HL-60 (cell line): ENCODE measurements around the gene WWOX.

Experiments used
- POLR2AphosphoS5 ChIP-seq: IDR thresholded peaks from 2 replicates; pipeline ENCODE4 v1.6.1; 2012; ENCODE audit warnings: low read depth
- TF ChIP-seq, protein P1 (sequence below): IDR thresholded peaks from one replicate; pipeline ENCODE4 v1.5.1; 2011; ENCODE audit warnings: low read length, control low read depth, inconsistent platforms; ENCODE audit not compliant: insufficient read depth

DNA sequence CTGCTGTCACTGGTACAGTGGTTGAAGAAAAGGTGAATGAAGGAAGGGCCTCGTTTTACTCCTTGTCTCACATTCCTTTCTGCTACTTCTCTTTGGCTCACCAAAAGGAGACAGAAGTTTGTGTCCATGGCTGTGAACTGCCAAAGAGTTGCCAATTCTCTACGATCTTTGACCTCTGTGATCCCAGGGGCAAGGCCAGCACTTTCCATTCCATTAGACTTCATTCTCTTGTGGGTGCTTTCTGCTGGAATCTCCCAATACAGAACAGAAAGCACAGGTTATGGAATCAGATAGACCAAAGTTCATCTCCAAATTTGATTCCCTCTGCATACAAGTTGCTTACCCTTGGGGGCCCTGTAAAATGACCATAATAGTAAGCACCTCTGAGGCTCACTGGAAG lies 1093.5 kb downstream of the WWOX start:
- no peak for TF ChIP-seq POLR2AphosphoS5
- TF ChIP-seq, protein P1, sequence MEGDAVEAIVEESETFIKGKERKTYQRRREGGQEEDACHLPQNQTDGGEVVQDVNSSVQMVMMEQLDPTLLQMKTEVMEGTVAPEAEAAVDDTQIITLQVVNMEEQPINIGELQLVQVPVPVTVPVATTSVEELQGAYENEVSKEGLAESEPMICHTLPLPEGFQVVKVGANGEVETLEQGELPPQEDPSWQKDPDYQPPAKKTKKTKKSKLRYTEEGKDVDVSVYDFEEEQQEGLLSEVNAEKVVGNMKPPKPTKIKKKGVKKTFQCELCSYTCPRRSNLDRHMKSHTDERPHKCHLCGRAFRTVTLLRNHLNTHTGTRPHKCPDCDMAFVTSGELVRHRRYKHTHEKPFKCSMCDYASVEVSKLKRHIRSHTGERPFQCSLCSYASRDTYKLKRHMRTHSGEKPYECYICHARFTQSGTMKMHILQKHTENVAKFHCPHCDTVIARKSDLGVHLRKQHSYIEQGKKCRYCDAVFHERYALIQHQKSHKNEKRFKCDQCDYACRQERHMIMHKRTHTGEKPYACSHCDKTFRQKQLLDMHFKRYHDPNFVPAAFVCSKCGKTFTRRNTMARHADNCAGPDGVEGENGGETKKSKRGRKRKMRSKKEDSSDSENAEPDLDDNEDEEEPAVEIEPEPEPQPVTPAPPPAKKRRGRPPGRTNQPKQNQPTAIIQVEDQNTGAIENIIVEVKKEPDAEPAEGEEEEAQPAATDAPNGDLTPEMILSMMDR: no peak
